K562 (cell line): ENCODE data around the gene SMYD2. TPM values are rescaled to one million over a fixed set of nuclear protein-coding genes. Genes with fewer than 3 reads are reported as not detected.

Experiments
- ARNT ChIP-seq, 2 experiments: fragments of 450-650 bp; IDR thresholded peaks; 2 replicates each; pipeline ENCODE4 v1.6.1; 2016; ENCODE audit warnings: mild to moderate bottlenecking in 1 of 2
- DIDO1 ChIP-seq: fragments of 450-650 bp; IDR thresholded peaks from 2 replicates; pipeline ENCODE4 v1.6.1; 2016; ENCODE audit warnings: low read depth, missing biosample characterization, missing genetic modification characterization
- HMG20B ChIP-seq: fragments of 250-450 bp; sonication (Bioruptor Pico); IDR thresholded peaks from 2 replicates; pipeline ENCODE4 v1.5.0; 2021; ENCODE audit warnings: mild to moderate bottlenecking
- KLF1 ChIP-seq: fragments of 450-650 bp; IDR thresholded peaks from 2 replicates; pipeline ENCODE4 v1.6.1; 2016; ENCODE audit warnings: missing genetic modification characterization, missing compliant biosample characterization
- L3MBTL2 ChIP-seq: fragments of 450-650 bp; IDR thresholded peaks from 2 replicates; pipeline ENCODE4 v1.6.1; 2016; ENCODE audit warnings: mild to moderate bottlenecking, moderate library complexity
- NCOA2 ChIP-seq, 2 experiments: fragments of 450-650 bp; IDR thresholded peaks; 2 replicates each; pipeline ENCODE4 v1.6.1; 2018; ENCODE audit warnings: mild to moderate bottlenecking in 2 of 2, moderate library complexity in 1 of 2; ENCODE audit not compliant: partially characterized antibody in 2 of 2
- PML ChIP-seq: IDR thresholded peaks from 2 replicates; pipeline ENCODE4 v1.6.1; 2012; ENCODE audit warnings: low read length, inconsistent platforms
- RBM34 ChIP-seq: fragments of 200-400 bp; formaldehyde crosslinking; IDR thresholded peaks from 2 replicates; pipeline ENCODE4 v1.6.1; 2018; ENCODE audit warnings: low read length, borderline replicate concordance; ENCODE audit not compliant: insufficient read depth
- ZBED1 ChIP-seq: IDR thresholded peaks from 2 replicates; pipeline ENCODE4 v1.6.1; 2014
- ZBTB40 ChIP-seq, 2 experiments: fragments of 450-650 bp in 1 of 2; sonication (generic) in 1 of 2; formaldehyde crosslinking in 1 of 2; IDR thresholded peaks; 2 replicates each; pipeline versions ENCODE4 v1.7.1 to v1.9.0; 2016 to 2022; ENCODE audit warnings: inconsistent platforms in 1 of 2, mild to moderate bottlenecking in 1 of 2, missing genetic modification reagents in 1 of 2
- ZNF12 ChIP-seq: sonication (generic); formaldehyde crosslinking; IDR thresholded peaks from 2 replicates; pipeline ENCODE4 v1.4.0; 2020; ENCODE audit warnings: mild to moderate bottlenecking, missing genetic modification reagents
- polyA plus RNA-seq, 8 experiments: library from polyadenylated mRNA; depleted of rRNA in 4 of 8; stranded (reverse) in 5 of 8; unstranded in 3 of 8; fragments of >200 nt; fragmentation: Nextera tagmentation in 2 of 8; fragmentation: Illumina TruSeq in 1 of 8; extraction: Ambion mirVana in 2 of 8; extraction: Trizol in 1 of 8; gene quantifications; 2 replicates each; pipeline versions ENCODE4 v1.2.1 to v1.2.3, GENCODE V29; 2011 to 2014; ENCODE audit warnings: inconsistent platforms in 1 of 8, missing spikeins in 1 of 8
- total RNA-seq, 7 experiments: library from RNA; depleted of rRNA in 6 of 7; stranded (reverse); fragments of >200 nt in 6 of 7; fragmentation: Illumina TruSeq in 2 of 7; extraction: Trizol in 2 of 7; gene quantifications; 2 replicates each; pipeline versions ENCODE4 v1.2.1 to v1.2.3, GENCODE V29; 2011 to 2021; ENCODE audit warnings: low replicate concordance in 1 of 7
- TF ChIP-seq, protein P1 (sequence below): IDR thresholded peaks from 2 replicates; pipeline ENCODE4 v1.6.1; 2014; ENCODE audit warnings: antibody characterized with exemption
- TF ChIP-seq, protein P2 (sequence below), 2 experiments: IDR thresholded peaks; 2 replicates each; pipeline ENCODE4 v1.6.1; 2011; ENCODE audit warnings: borderline replicate concordance in 1 of 2, control low read depth in 1 of 2, low read depth in 1 of 2, low read length in 1 of 2, mild to moderate bottlenecking in 1 of 2, mixed read lengths in 1 of 2, moderate library complexity in 1 of 2; ENCODE audit not compliant: insufficient read depth in 1 of 2, insufficient read length in 1 of 2, poor library complexity in 1 of 2, severe bottlenecking in 1 of 2; ENCODE audit errors: extremely low read depth in 1 of 2
- TF ChIP-seq, protein P3 (sequence below): fragments of 200-800 bp; sonication (Bioruptor generic); IDR thresholded peaks from 2 replicates; pipeline ENCODE4 v1.6.1; 2017; ENCODE audit warnings: missing genetic modification characterization, missing compliant biosample characterization

SMYD2 gene
- total and polyA plus RNA-seq, 9 of the 15 experiments (the other 6 are each of a cell fraction or from before 2014, with no cell fraction given), result 13.8 to 81.3 (median 39.9) TPM

GRCh38 chr1:214281021-214281719, at the start of gene SMYD2 (continued):
- TF ChIP-seq ZBTB40 (IDR thresholded peaks at IDR 0.05), result 0 out of 2 replicates have a peak, but pooled peaks have one; percentile 40
- TF ChIP-seq ZBTB40 (CRISPR knock-in tag; IDR thresholded peaks at IDR 0.05), result no peak
- no peak for TF ChIP-seq DIDO1 (tag)
- TF ChIP-seq, protein P1, sequence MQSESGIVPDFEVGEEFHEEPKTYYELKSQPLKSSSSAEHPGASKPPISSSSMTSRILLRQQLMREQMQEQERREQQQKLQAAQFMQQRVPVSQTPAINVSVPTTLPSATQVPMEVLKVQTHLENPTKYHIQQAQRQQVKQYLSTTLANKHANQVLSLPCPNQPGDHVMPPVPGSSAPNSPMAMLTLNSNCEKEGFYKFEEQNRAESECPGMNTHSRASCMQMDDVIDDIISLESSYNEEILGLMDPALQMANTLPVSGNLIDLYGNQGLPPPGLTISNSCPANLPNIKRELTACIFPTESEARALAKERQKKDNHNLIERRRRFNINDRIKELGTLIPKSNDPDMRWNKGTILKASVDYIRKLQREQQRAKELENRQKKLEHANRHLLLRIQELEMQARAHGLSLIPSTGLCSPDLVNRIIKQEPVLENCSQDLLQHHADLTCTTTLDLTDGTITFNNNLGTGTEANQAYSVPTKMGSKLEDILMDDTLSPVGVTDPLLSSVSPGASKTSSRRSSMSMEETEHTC, result no peak
- no peak for TF ChIP-seq ZBED1
- TF ChIP-seq KLF1, result peak; percentile 53; the same call in 1 of the 2 replicates
- TF ChIP-seq, protein P2, sequence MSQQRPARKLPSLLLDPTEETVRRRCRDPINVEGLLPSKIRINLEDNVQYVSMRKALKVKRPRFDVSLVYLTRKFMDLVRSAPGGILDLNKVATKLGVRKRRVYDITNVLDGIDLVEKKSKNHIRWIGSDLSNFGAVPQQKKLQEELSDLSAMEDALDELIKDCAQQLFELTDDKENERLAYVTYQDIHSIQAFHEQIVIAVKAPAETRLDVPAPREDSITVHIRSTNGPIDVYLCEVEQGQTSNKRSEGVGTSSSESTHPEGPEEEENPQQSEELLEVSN (IDR thresholded peaks at IDR 0.05; ENCODE audit: borderline replicate concordance in 1 of 2, extremely low read depth in 1 of 2, insufficient read depth in 1 of 2, insufficient read length in 1 of 2, low read depth in 1 of 2, low read length in 1 of 2, poor library complexity in 1 of 2, severe bottlenecking in 1 of 2), result peak; percentile 73 to 88
- peak; percentile 82 for TF ChIP-seq L3MBTL2
- no peak for TF ChIP-seq HMG20B (CRISPR knock-in tag)
- TF ChIP-seq PML, result no peak
- TF ChIP-seq NCOA2 (IDR thresholded peaks at IDR 0.05; ENCODE audit: partially characterized antibody in 2 of 2), result no peak
- TF ChIP-seq, protein P3, sequence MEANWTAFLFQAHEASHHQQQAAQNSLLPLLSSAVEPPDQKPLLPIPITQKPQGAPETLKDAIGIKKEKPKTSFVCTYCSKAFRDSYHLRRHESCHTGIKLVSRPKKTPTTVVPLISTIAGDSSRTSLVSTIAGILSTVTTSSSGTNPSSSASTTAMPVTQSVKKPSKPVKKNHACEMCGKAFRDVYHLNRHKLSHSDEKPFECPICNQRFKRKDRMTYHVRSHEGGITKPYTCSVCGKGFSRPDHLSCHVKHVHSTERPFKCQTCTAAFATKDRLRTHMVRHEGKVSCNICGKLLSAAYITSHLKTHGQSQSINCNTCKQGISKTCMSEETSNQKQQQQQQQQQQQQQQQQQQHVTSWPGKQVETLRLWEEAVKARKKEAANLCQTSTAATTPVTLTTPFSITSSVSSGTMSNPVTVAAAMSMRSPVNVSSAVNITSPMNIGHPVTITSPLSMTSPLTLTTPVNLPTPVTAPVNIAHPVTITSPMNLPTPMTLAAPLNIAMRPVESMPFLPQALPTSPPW, result peak; percentile 97
- no peak for TF ChIP-seq ARNT (IDR thresholded peaks at IDR 0.05)
- TF ChIP-seq ZNF12 (CRISPR knock-in tag), result no peak
- no peak for TF ChIP-seq RBM34
